Esophagus squamous epithelium (tissue), 4 donors: ENCODE data around the gene MED17.

Experiments
- CTCF ChIP-seq, 6 experiments: fragments of 450-650 bp in 4 of 6; fragments of 200-600 bp in 2 of 6; sonication (generic) in 2 of 6; IDR thresholded peaks; one replicate each; pipeline ENCODE4 v1.5.1; 2016 to 2019; ENCODE audit warnings: antibody characterized with exemption in 6 of 6, mild to moderate bottlenecking in 4 of 6, moderate library complexity in 4 of 6
- POLR2A ChIP-seq, 4 donors: fragments of 450-650 bp; IDR thresholded peaks; one replicate each; pipeline ENCODE4 v1.6.1; 2017; ENCODE audit warnings: antibody characterized with exemption in 4 of 4, mild to moderate bottlenecking in 4 of 4, moderate library complexity in 3 of 4

GRCh38 chr11:93757301-93757700 is 26.8 kb upstream of the MED17 start:
- TF ChIP-seq CTCF (IDR thresholded peaks at IDR 0.05) = no peak
- no peak for TF ChIP-seq POLR2A (IDR thresholded peaks at IDR 0.05)
